HG03060 (cell line): ENCODE data around the gene PPP1CC.
"Not testable (repeated sequence)": the region's sequence is repeated elsewhere in the genome, so short reads cannot be mapped to it uniquely, and the experiment has no call there.

Source experiments
- ATAC-seq: cut with Tn5 transposase; IDR thresholded peaks from one replicate; pipeline ENCODE4 v1.9.1; 2021; ENCODE audit warnings: low read depth, moderate number of reproducible peaks; ENCODE audit not compliant: unreplicated experiment

Gene PPP1CC

DNA sequence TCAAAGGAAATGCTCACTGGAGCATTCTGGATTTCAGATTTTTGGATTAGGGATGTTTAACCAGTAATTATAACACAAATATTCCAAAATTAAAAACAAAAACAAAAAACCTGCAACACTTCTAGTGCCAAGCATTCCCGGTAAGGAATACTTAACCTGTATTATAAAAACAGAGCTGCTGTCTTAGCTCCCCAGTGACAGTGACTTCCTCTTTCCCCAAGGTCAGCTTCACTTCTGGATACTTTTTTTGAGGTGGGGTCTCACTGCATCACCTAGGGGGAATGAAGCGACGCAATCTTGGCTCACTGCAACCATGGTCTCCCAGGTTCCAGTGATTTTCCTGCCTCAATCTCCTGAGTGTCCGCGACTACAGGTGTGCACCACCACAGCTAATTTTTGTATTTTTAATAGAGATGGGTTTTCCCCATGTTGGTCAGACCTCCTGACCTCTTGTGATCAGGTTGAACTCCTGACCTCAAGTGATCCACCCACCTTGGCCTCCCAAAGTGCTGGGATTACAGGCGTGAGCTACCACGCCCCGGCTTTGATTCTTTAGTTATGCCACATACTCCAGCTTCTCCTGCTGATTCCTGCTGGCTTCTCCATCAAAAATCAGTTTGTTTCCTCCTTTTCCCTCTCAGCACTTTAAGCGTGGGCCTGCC lies 15.9 kb downstream of the PPP1CC start:
- no peak for ATAC-seq

DNA sequence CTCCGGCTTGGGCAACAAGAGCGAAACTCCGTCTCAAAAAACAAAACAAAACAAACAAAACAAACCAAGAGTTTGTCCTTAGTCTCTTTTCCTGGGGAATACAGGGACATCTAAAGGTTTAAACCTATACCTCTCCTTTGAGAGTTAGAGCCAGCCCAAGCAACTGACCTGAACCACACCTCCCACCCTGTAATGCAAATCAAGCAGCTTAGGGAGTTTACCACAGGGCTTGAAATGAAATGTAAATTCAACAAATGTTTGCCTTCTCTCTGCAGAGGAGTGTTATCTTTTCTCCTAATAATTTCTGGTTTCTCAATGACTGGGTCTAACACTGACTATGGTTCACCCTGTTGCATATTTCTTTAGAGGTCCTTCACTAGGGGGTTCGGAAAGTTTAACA lies 16.7 kb downstream of the PPP1CC start:
- ATAC-seq: no peak

DNA sequence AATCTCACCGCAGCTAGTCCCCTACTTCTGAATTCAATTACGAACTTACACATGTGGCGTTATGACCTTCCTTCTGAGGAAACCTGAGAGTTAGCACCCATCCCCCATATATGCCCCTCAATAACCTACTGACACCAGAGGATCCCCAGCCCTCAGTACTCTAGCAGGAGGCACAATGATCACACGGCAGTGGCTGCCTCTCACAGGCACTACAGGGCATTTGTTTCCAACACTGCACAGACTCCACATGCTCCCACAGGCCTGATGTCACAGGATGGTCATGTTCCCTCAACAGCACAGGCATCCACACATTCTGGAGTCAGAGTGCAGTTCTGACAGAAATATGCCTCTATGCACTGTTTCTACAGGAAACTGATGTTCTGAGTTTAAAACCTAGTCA lies 17.4 kb downstream of the PPP1CC start:
- no peak for ATAC-seq

DNA sequence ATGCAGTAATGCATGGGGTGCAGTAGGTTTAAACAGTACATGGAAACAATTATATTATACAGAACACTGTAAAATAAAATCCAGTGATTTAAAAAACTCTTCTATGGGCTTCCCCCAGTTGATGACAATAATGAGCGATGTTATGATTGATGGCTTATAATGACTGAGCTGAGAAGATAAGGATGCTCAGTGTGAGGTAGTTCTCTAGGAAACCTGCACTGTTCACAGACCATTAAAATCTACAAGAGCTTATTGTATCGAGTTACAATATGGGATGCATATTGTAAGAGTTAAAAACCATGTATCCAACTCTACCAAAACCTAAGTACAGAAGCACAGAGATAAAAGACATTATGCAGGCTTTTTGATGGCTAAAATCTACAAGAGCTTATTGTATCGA lies 19.8 kb downstream of the PPP1CC start:
- not testable (repeated sequence) for ATAC-seq

DNA sequence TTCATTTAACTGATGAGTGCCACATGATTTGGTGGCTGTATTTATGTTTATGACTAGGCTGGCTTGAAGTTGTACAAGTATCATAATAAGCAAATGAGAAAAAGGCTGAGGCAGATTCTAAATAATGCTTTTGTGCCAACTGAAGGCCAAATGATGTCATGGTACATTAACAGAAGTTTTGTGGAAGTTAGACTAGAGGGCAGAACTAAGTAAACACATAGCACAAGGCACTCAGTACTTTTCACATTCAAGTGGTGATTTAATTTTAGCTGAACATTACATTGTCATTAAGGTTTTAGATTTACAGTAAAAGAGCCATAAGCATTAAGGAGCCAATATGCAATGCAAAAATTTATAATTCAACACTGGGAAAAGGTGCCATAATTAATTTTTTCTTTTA lies 21.1 kb downstream of the PPP1CC start:
- ATAC-seq: no peak

DNA sequence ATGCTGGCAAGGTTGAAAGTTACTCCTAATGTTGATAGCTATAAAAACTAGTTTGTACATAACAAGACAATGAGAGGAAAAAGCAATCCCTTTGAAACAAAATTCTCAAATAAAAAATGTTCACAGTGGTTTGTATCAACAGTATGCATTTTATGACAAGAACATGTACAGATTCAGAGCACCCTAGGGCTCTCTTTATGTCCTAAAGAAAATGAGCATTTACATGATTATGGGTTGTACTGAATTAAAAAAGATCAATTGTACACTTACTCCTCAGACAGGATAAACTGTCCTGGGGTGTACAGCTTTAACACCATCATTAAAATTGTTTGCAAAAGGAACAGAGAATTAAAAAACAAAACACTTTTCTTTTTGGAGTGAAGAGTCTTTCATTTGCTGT lies 22.2 kb downstream of the PPP1CC start:
- ATAC-seq: no peak

DNA sequence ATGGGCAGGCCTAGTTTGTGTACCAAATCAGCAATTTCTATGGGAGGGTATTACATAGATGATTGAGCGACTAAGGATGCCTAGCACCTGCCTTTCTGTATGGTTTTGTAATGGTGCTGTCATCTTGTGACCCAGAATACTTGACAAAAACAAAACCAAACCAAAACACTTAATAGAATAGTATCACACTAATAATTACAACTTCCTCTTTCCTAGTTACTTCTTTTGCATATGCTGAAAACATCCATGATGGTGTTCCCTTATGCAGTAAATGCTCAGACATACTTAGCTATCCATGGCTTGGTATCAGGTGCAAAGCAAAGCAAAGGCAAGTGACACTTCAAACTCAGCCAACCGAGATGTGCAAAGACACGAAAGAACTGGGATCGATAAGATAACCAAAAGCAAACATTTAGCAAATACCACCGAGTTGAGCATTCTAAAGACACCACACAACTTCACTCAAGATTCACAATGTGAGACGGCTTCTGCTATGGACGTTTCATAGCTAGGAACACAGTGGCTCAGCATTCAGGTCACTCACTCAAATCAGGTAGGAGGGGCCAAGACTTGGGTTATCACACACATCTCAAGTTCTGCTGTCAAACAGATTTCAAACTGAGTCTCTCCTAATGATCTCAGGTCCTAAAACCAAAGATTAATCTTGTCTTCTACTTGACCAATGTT lies 24.3 kb downstream of the PPP1CC start:
- no peak for ATAC-seq

DNA sequence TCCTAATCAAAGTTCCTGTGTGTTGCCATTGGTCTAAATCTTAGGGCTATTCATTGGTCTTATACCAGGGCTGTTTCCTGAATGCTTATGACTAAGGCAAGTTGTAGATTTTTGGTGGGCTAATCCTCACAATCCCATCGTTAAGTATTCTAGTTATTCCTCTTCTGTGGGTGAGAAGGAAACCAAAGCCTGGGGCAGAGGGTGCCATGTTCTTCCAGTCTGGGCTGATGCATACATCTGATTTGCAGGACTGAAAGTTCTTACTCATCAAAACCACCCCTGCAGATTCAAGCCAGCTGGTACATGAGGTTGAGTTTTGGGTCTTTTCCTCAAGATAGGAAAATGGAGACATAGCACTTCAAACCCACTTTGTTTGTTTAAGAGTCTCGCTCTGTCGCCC lies 25.7 kb downstream of the PPP1CC start:
- ATAC-seq: no peak

DNA sequence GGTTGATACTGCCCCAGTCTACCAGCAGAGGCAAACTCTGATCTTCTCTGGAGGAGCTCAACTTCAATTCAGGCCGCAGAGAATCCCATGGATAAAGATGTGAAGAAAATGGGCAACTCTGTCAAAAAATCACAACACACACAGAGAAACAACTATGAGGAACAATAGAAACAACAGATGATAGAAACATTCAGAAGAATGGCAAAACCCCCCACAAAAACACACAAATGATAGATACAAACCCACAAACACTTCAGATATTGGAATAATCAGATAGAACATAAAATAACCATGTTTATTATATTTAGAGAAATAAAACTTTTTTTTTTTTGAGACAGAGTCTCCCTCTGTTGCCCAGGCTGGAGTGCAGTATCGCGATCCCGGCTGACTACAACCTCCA lies 33.8 kb downstream of the PPP1CC start:
- no peak for ATAC-seq

DNA sequence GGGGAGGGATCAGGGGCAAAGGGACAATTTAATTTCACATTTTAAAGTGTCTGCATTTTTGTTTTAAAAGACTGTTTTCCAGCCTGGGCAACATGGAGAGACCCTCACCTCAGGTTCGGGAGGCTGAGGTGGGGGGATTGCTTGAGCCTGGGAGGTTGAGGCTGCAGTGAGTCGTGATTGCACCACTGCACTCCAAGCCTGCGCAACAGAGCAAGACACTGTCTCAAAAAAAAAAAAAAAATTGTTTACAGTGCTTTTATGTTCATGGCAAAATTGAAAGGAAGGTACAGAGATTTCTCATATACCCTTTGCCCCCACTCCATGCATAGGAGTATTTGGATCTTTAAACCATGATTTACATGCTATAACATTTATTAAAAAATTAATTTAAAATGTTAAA lies 37.4 kb downstream of the PPP1CC start:
- ATAC-seq: no peak

DNA sequence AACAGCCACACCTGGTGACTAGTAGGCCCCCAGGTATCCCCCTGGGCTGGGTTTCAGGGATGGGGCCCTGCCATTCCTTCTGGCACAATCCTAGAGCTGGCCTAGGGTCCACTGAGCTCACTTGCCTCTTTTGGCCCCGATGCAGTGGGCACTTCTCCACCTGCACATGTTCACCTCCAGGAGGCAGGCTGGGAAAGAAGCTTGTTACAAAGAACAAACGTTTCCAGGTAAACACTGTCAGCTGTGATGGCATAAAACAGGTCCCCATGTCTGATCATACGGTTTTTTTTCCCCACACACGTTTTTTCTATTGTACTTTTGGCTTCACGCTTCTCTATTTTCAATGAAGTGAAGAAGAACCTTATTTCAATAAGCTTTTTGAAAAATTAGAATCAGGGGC lies 37.9 kb downstream of the PPP1CC start:
- no peak for ATAC-seq

DNA sequence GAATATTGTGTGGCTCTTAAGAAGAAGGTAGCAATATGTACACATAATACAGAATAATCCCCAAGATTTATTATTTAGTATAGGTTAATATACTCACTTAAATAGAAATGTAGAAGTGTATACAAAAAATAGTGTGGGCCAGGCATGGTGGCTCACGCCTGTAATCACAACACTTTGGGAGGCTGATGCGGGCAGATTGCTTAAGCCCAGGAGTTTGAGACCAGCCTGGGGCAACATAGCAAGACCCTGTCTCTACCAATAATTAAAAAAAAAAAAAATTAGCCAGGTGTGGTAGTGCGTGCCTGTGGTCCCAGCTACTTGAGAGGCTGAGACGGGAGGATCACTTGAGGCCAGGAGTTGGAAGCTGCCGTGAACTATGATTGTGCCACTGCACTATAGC lies 38.5 kb downstream of the PPP1CC start:
- ATAC-seq: no peak

DNA sequence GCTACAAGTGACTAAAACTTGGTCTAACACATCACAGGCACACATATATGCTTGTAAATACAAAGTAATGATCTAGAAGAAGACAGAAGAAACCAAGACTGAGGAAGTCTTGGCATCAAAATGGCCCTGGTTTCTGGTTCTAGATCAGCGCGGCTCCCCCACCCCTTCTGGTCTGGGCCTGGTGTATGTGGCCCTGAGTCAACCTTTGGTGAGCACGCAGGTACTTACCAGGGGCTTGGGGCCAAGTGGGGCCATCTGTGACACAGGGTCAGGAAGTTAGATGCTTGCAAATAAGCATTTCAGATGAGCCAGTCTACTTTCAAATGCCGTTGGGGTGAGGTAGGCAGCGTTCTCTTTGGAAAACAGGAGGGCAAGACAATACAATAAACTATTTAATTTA lies 40.6 kb downstream of the PPP1CC start:
- no peak for ATAC-seq

DNA sequence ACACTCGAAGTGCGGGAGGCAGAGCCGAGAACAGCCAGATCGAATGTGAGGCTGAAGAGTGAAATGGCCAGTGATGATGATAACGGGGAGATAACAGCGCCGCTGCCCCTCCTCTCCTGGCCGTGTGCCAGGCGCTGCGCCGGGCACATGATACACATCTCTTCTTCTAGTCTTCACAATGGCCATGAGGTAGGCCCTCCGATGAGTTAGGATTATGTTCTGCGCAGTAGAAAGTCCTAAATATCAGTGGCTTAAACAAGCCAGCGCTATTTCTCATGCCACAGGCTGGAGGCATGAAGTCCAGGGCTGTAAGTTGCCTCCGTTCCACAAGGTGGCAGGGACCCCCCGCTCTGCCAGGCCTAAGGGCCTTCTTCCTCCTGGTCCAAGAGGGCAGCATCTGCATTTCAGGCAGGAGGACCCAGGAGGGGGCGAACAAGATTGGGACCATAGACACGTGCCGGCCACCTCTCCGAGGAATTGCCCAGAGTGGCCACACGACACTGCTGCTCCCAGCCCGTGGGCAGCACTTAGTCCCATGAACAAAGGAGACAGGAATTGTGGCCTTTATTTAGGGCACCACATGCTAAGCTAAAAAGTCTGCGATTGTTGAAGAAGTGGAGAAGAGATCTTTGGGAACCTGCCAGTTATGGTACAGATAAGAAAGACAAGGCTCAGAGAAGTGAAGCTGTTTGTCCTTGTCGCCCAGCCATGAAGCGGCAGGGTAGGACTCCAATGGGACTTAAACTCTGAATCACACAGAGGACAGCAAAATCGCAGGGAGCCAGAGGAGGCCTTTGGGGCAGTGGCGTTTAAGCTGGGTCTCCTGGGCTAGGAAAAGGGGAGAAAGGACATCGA lies 42.9 kb downstream of the PPP1CC start:
- ATAC-seq: no peak

DNA sequence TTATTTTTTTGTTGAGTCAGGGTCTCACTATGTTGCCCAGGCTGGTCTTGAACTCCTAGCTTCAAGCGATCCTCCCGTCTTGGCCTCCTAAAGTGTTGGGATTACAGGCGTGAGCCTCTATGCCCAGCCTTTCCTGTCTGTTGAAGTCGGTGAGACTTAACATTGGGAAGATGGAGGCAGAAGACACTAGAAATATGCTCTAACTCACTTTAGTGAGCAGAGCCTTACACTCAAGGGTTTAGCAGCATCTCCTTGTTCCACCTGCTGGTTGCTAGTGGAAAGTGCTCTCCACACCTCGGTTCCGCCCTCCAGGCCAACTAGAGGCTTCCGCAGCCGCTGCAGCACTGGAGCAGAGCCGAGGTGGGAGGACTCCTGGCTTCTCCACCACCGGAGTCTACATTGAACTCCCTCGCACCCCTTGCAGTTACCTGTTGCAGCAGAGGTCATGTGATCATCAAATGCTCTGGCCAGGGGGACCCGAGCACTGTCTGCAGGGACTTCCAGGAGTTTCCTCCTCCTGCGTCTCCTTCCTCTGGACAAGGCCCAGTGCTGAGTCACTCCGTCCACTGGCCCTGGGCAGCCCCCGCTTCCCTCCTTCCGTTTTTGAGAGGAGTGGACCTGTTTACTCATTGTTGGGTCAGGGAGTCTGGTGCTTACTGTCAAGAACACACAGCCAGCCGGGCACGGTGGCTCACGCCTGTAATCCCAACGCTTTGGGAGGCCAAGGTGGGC lies 44.4 kb downstream of the PPP1CC start:
- ATAC-seq: peak; percentile 76

DNA sequence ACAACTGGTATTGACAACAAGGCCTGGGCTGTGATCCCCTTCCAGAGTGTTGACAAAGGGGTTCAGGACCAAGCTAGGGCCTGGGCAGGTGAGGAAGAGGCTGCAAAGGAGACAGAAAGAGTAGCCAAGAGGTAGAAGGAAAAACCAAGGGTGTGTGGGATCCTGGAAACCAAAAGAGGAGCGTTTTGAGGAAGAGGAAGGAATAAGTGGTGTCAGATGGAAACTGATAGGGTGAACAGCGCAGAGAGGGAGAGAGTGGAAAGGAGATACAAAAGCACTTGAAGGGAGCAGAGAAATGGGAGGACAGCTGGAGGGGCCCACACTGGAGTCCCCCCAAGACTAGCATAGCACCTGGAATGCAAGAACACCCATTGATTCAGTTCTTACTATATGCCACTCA lies 45.5 kb downstream of the PPP1CC start:
- ATAC-seq: no peak

DNA sequence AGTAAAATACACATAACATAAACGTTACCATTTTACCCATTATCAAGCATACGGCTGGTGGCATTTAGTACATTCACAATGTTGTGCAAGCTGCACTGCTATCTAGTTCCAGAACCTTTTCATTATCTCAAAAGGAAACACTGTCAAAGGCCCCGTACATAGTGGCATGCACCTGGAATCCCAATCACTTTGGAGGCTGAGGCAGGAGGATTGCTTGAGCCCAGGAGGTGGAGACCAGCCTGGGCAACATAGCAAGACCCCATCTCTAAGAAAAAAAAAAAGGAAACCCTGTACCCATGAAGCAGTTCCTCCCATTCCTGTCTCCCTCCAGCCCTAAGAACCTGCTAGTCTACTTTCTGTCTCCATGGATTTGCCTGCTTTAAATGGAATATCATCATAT lies 46.4 kb downstream of the PPP1CC start:
- ATAC-seq: no peak

DNA sequence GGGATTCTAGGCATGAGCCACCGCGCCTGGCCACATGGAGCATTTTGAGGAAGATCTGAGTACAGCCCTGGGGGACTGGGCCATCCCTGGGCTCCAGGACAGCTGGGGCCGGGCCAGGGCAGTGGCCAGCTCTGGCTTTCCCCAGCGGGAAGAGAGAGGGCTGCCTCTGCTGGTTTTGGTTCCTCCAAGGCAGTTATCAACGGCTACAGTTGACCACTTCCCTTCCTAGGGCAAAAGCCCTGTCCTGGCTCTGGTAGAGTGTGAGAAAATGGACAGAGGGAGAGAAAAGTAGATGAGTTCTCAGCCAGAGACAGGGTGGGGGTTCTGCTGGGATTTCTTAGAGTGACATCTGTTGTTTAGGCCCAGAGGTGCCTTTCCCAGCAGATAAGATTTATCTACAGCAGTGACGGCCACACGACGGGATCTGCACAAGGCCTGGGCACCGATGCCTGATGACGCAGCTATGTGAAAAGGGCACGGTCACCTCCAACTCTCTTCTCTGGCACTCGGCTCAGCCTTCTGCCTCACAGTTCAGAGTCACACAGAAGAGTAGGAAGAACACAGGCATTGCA lies 48.3 kb downstream of the PPP1CC start:
- ATAC-seq: no peak

DNA sequence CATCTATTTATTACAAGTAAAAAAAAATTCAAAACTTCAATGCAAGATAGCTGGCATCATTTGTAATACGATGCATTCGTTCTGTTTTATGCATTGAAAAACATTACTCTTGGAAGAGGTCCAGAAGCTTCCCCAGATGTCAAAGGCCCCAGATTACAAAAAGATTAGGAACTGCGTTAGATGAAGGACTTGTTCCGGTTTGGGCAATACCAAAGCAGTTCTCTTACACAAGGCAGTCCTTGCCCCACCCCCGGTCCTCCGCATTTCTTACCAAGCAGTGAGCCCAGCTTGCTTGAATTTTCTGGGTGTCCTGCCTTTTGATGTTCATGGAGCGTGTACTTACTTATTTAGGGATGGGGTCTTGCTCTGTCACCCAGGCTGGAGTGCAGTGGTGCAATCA lies 49.0 kb downstream of the PPP1CC start:
- no peak for ATAC-seq

DNA sequence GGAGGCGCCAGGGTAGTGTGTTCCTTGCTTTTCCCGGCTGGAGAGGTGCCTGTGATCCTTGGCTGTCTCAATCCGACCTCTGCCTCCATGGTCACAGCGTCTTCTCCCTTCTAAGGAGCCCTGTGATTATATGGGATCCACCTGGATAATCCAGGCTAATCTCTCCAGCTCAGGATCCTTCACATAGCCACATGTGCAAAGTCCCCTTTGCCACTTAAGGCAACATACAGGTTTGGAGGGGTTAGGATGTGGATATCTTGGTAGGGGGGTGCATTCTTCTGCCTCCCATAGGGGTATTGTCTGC lies 52.6 kb downstream of the PPP1CC start:
- ATAC-seq: no peak
